Colonic mucosa (tissue), 4 donors: Measurements from ENCODE around the gene PRKCE. TPM values are rescaled to one million over a fixed set of nuclear protein-coding genes. Genes with fewer than 3 reads are reported as not detected.

Experiments used
- DNase-seq: peaks from one replicate; pipeline ENCODE4 v3.0.0-alpha.2; 2020
- H3K27ac ChIP-seq: fragments of 200-600 bp; one replicate; pipeline ENCODE4 v1.8.0; 2021
- H3K27me3 ChIP-seq: fragments of 200-600 bp; one replicate; pipeline ENCODE4 v1.8.0; 2021
- H3K36me3 ChIP-seq: fragments of 200-600 bp; one replicate; pipeline ENCODE4 v1.8.0; 2021
- H3K4me1 ChIP-seq: fragments of 200-600 bp; one replicate; pipeline ENCODE4 v1.8.0; 2021; ENCODE audit warnings: mild to moderate bottlenecking
- H3K4me3 ChIP-seq: fragments of 200-600 bp; one replicate; pipeline ENCODE4 v1.8.0; 2021
- H3K9ac ChIP-seq, 2 donors: one replicate each; pipeline ENCODE4 v1.7.0; 2013; ENCODE audit warnings: control low read depth in 2 of 2, low read depth in 2 of 2, low read length in 2 of 2
- H3K9me3 ChIP-seq: fragments of 200-600 bp; one replicate; pipeline ENCODE4 v1.8.0; 2021
- intact Hi-C: fragments of 100-400 bp; cut with DNase I; formaldehyde crosslinking; loops from one replicate; pipeline ENCODE4 v1.14.1; 2022
- total RNA-seq, 2 donors: library from RNA; stranded (reverse); fragmentation: NEBNext Ultra II Directional in 1 of 2; extraction: Animal tissue kit (Norgen Biotek cat#: 25700) in 1 of 2; gene quantifications; one replicate each; pipeline ENCODE4 v1.2.1, GENCODE V29; 2021
- TF ChIP-seq, protein P1 (sequence below): fragments of 200-600 bp; IDR thresholded peaks from one replicate; pipeline ENCODE4 v1.8.0; 2022; ENCODE audit warnings: antibody characterized with exemption, mild to moderate bottlenecking
- donor health status: healthy.
- donor health status: DM: no; HTN: no; CAD: no.
- donor health status: DM: no; HTN: no; CAD: no.

PRKCE gene
- total RNA-seq, 2 donors from 2014 or later, result 17.5 to 25.8 TPM

- intact Hi-C loops, result no loop called here
- Histone ChIP-seq H3K27ac (no peak overlapping the region), H3K4me3 (no peak overlapping the region), H3K9me3 (no peaks in the 10 kb centered on the region), H3K9ac (no peak overlapping the region), H3K27me3 (no peaks in the 10 kb centered on the region), H3K4me1 (no peaks in the 10 kb centered on the region), H3K36me3 (no peaks in the 10 kb centered on the region)
- DNase-seq, result no peak
- TF ChIP-seq, protein P1, sequence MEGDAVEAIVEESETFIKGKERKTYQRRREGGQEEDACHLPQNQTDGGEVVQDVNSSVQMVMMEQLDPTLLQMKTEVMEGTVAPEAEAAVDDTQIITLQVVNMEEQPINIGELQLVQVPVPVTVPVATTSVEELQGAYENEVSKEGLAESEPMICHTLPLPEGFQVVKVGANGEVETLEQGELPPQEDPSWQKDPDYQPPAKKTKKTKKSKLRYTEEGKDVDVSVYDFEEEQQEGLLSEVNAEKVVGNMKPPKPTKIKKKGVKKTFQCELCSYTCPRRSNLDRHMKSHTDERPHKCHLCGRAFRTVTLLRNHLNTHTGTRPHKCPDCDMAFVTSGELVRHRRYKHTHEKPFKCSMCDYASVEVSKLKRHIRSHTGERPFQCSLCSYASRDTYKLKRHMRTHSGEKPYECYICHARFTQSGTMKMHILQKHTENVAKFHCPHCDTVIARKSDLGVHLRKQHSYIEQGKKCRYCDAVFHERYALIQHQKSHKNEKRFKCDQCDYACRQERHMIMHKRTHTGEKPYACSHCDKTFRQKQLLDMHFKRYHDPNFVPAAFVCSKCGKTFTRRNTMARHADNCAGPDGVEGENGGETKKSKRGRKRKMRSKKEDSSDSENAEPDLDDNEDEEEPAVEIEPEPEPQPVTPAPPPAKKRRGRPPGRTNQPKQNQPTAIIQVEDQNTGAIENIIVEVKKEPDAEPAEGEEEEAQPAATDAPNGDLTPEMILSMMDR, result no peak
Measured at GRCh38 chr2:45747363-45747762, 95.9 kb downstream of the PRKCE start.

DNA sequence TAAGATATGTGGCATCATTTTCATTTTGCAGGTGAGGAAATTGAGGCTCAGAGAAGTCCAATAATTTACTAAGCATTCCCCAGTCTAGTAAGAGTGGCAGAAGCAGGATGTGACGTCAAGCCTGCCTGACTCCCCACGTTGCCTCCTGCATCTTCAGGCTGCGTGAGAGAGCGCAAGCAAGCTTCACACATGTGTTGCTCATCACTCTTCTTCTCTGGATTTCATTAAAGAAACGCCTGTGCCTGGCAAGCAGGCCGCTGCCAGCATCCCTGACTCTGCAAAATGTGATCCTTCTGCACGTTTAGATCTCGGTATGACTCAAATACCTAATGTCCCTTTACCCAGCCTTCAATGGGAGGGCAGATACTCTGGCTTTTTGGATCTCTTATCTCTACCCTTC lies 96.8 kb downstream of the PRKCE start:
- Histone ChIP-seq H3K9ac (no peak overlapping the region), H3K4me1 (no peaks in the 10 kb centered on the region), H3K36me3 (no peaks in the 10 kb centered on the region), H3K27ac (no peak overlapping the region), H3K27me3 (no peaks in the 10 kb centered on the region), H3K4me3 (no peak overlapping the region), H3K9me3 (no peaks in the 10 kb centered on the region)
- DNase-seq, result no peak
- intact Hi-C loops, result no loop called here
- TF ChIP-seq, protein P1, result no peak

DNA sequence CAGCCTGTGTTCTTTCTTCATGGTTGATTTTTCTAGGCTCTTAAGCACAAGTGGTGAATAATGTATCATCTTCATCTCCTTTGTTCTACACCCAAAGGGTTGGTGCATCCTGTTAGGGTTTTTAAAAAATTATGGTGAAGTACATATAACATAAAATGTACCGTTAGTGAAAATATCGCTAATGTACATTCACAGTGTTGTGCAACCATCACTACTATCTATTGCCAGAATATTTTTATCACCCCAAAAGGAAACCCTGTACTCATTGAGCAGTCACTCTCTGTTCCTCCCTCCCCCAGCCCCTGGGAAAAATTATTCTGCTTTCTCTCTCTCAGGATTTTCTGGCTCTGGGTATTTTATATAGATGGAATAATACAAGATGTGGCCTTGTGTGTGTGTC lies 98.5 kb downstream of the PRKCE start:
- H3K9ac ChIP-seq, result no peak overlapping the region
- intact Hi-C loops, result no loop called here
- TF ChIP-seq, protein P1, result no peak
- H3K36me3 ChIP-seq, result no peaks in the 10 kb centered on the region
- H3K4me1 ChIP-seq, result no peaks in the 10 kb centered on the region
- no peaks in the 10 kb centered on the region for H3K9me3 ChIP-seq
- no peak for DNase-seq
- no peaks in the 10 kb centered on the region for H3K27me3 ChIP-seq
- no peak overlapping the region for H3K4me3 ChIP-seq
- H3K27ac ChIP-seq, result no peak overlapping the region

- intact Hi-C loops, result no loop called here
- Histone ChIP-seq H3K9ac (no peak overlapping the region), H3K4me3 (no peak overlapping the region), H3K36me3 (no peaks in the 10 kb centered on the region), H3K9me3 (no peaks in the 10 kb centered on the region), H3K27ac (no peak overlapping the region), H3K4me1 (no peaks in the 10 kb centered on the region), H3K27me3 (no peaks in the 10 kb centered on the region)
- no peak for DNase-seq
- TF ChIP-seq, protein P1, result no peak
Measured at GRCh38 chr2:45750484-45750883, 99.0 kb downstream of the PRKCE start.

DNA sequence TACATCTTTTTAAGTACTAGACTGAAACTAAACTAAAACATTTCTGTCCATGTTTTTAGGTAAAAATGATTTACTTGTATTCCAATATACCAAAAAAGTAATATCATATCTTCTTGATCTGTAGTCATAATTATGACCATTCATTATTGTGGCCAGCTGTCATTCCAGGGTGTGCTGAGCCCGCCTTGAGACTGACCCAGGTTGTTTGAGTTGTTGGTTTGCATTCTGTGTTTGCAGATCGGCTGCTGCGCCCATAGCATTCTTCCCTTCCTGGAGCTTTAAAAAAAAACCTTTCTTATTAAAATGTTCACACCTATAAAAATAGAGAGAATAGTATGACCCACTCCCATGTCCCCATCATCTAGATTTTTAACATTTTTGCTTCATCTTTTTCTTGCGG lies 101.9 kb downstream of the PRKCE start:
- H3K4me1 ChIP-seq, result no peaks in the 10 kb centered on the region
- no peaks in the 10 kb centered on the region for H3K36me3 ChIP-seq
- no peak overlapping the region for H3K9ac ChIP-seq
- TF ChIP-seq, protein P1, result no peak
- H3K9me3 ChIP-seq, result no peaks in the 10 kb centered on the region
- DNase-seq, result no peak
- intact Hi-C loops, result no loop called here
- no peak overlapping the region for H3K4me3 ChIP-seq
- H3K27me3 ChIP-seq, result no peaks in the 10 kb centered on the region
- H3K27ac ChIP-seq, result no peak overlapping the region
